Measurements from ENCODE around the gene RALY. TPM values are rescaled to one million over a fixed set of nuclear protein-coding genes. Genes with fewer than 3 reads are reported as not detected.

RALY gene
- total RNA-seq, 6 donors from 2014 or later = 116 to 157 (median 147) TPM

- peaks cover 0 to 3% (median 1%) of the 10 kb centered on the region in 4 donors for H3K36me3 ChIP-seq
- TF ChIP-seq EP300 (IDR thresholded peaks at IDR 0.05) (no peak), POLR2A (IDR thresholded peaks at IDR 0.05) (no peak), POLR2AphosphoS5 (IDR thresholded peaks at IDR 0.05) (no peak), CTCF (IDR thresholded peaks at IDR 0.05) (no peak)
- H3K27ac ChIP-seq = no peak overlapping the region
- peaks cover 16 to 19% (median 17%) of the 10 kb centered on the region in 4 donors for H3K4me1 ChIP-seq
- DNase-seq (no peak), ATAC-seq (ENCODE audit: low FRiP score in 2 of 2) (no peak)
- no peaks in the 10 kb centered on the region for H3K9me3 ChIP-seq
- H3K4me3 ChIP-seq = no peak overlapping the region
- no peaks in the 10 kb centered on the region for H3K27me3 ChIP-seq
- 86 to 88% methylated on average over 3 to 5 of the region's 5 CpGs for WGBS, 2 donors
These were observed 69.1 kb downstream of the RALY start for GRCh38 chr20:34062570-34063482.

GRCh38 chr20:34064286-34064685 lies 70.6 kb downstream of the RALY start:
- H3K4me1 ChIP-seq = peaks cover 17 to 26% (median 23%) of the 10 kb centered on the region in 4 donors
- ATAC-seq (ENCODE audit: low FRiP score in 2 of 2) (no peak), DNase-seq (no peak)
- H3K27ac ChIP-seq = peak overlapping the region in 1 of 4 donors; percentile 3
- H3K36me3 ChIP-seq = peaks cover 0 to 3% (median 1%) of the 10 kb centered on the region in 4 donors
- no peak for TF ChIP-seq POLR2AphosphoS5 (IDR thresholded peaks at IDR 0.05)
- no peak overlapping the region for H3K4me3 ChIP-seq
- no peaks in the 10 kb centered on the region for H3K27me3 ChIP-seq
- no peaks in the 10 kb centered on the region for H3K9me3 ChIP-seq
- WGBS, 2 donors = 84 to 92% methylated on average over 3 of the region's 3 CpGs

GRCh38 chr20:34065260-34065659 lies 71.5 kb downstream of the RALY start:
- Histone ChIP-seq H3K27ac (no peak overlapping the region), H3K4me3 (no peak overlapping the region), H3K4me1 (peaks cover 24 to 34% (median 30%) of the 10 kb centered on the region in 4 donors), H3K9me3 (no peaks in the 10 kb centered on the region), H3K36me3 (peaks cover 0 to 3% (median 0%) of the 10 kb centered on the region in 4 donors), H3K27me3 (no peaks in the 10 kb centered on the region)
- TF ChIP-seq CTCF (IDR thresholded peaks at IDR 0.05) = no peak
- TF ChIP-seq EP300 (IDR thresholded peaks at IDR 0.05) = no peak
- DNase-seq (no peak), ATAC-seq (ENCODE audit: low FRiP score in 2 of 2) (no peak)
- WGBS, 2 donors = 87 to 88% methylated on average over 2 of the region's 2 CpGs

GRCh38 chr20:34066476-34067090 lies 72.9 kb downstream of the RALY start:
- DNase-seq = no peak
- TF ChIP-seq CTCF (IDR thresholded peaks at IDR 0.05) (no peak), POLR2AphosphoS5 (IDR thresholded peaks at IDR 0.05) (no peak), POLR2A (IDR thresholded peaks at IDR 0.05) (no peak), EP300 (IDR thresholded peaks at IDR 0.05) (no peak)

GRCh38 chr20:34068001-34068400 lies 74.3 kb downstream of the RALY start:
- no peak for ATAC-seq (ENCODE audit: low FRiP score in 2 of 2)
- Histone ChIP-seq H3K27me3 (no peaks in the 10 kb centered on the region), H3K36me3 (peaks cover 0 to 10% (median 8%) of the 10 kb centered on the region in 4 donors), H3K9me3 (no peaks in the 10 kb centered on the region), H3K27ac (no peak overlapping the region), H3K4me1 (peaks cover 21 to 30% (median 26%) of the 10 kb centered on the region in 4 donors), H3K4me3 (no peak overlapping the region)
- no peak for TF ChIP-seq POLR2A (IDR thresholded peaks at IDR 0.05)
- no peak for TF ChIP-seq CTCF (IDR thresholded peaks at IDR 0.05)
- no peak for TF ChIP-seq POLR2AphosphoS5 (IDR thresholded peaks at IDR 0.05)
- TF ChIP-seq EP300 (IDR thresholded peaks at IDR 0.05) = no peak
- DNase-seq = no peak
- WGBS, 2 donors = 94 to 95% methylated on average over 1 of the region's 1 CpG

More at GRCh38 chr20:34066476-34067090, 72.9 kb downstream of the RALY start:
- Histone ChIP-seq H3K36me3 (peaks cover 0 to 3% (median 0%) of the 10 kb centered on the region in 4 donors), H3K9me3 (no peaks in the 10 kb centered on the region), H3K27me3 (no peaks in the 10 kb centered on the region), H3K27ac (no peak overlapping the region), H3K4me1 (peaks cover 23 to 34% (median 30%) of the 10 kb centered on the region in 4 donors), H3K4me3 (no peak overlapping the region)
- WGBS, 2 donors = 78 to 79% methylated on average over 3 of the region's 3 CpGs
- ATAC-seq (ENCODE audit: low FRiP score in 2 of 2) = no peak

Measured in upper lobe of left lung (tissue), 6 donors.